SK-N-MC (cell line): ENCODE measurements around the gene LRRC4C.

ENCODE experiments used
- EZH2 ChIP-seq: fragments of 200-600 bp; sonication (generic); IDR thresholded peaks from one replicate; pipeline ENCODE4 v1.6.1; 2017; ENCODE audit warnings: antibody characterized with exemption
- FOXP2 ChIP-seq: optimal IDR thresholded peaks from 2 replicates; pipeline ENCODE3; 2011; ENCODE audit warnings: mild to moderate bottlenecking, moderate library complexity; ENCODE audit not compliant: insufficient read depth; ENCODE audit errors: extremely low read length, control extremely low read depth

- no peak for TF ChIP-seq FOXP2
- TF ChIP-seq EZH2: no peak
Measured at GRCh38 chr11:41446107-41446506, 13.3 kb downstream of the LRRC4C start.
